Neural cell (in vitro differentiated cells): Measurements from ENCODE around the gene NHERF2.

Experiments
- EP300 ChIP-seq: fragments of 450-650 bp; conservative IDR thresholded peaks from 2 replicates; pipeline ENCODE4 v1.6.1; 2014; ENCODE audit warnings: antibody characterized with exemption, mild to moderate bottlenecking, moderate library complexity; ENCODE audit not compliant: poor library complexity, severe bottlenecking
- EZH2 ChIP-seq: fragments of 200-600, 300-800 bp; shearing (Covaris generic), sonication (generic); IDR thresholded peaks from 2 replicates; pipeline ENCODE4 v1.6.1; 2014; ENCODE audit warnings: antibody characterized with exemption, low read length, borderline replicate concordance, mild to moderate bottlenecking; ENCODE audit not compliant: insufficient read depth, poor library complexity, severe bottlenecking
- RAD21 ChIP-seq: fragments of 450-650 bp; conservative IDR thresholded peaks from 2 replicates; pipeline ENCODE4 v1.6.1; 2014; ENCODE audit warnings: antibody characterized with exemption, mild to moderate bottlenecking, moderate library complexity
- SMC3 ChIP-seq: fragments of 450-650 bp; conservative IDR thresholded peaks from 2 replicates; pipeline ENCODE4 v1.6.1; 2014; ENCODE audit warnings: antibody characterized with exemption, mild to moderate bottlenecking, moderate library complexity; ENCODE audit not compliant: poor library complexity
- TAF1 ChIP-seq: IDR thresholded peaks from 2 replicates; pipeline ENCODE4 v1.6.1; 2012; ENCODE audit warnings: low read depth
- TF ChIP-seq, protein P1 (sequence below): fragments of 450-650 bp; IDR thresholded peaks from 2 replicates; pipeline ENCODE4 v1.5.1; 2014; ENCODE audit warnings: antibody characterized with exemption, mild to moderate bottlenecking, moderate library complexity; ENCODE audit not compliant: poor library complexity, severe bottlenecking

DNA sequence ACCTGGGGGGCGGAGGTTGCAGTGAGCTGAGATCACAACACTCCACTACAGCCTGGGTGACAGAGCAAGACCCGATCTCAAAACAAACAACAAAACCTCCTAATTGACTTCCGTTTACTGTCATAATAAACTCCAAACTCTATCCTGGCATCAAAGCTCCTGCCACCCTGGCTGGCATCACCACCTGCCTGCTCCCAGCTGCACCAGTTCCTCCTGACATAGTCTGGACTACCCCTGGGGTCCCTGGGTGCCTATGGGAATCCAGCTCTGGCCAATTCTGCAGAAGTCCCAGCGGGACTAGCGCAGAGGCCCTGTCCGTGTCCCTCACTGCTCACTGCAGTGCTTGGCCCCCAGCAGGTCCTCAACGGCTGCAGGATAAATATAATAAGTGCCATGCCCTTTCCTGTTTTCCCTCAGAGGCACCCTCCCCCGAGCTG is 20.2 kb downstream of the NHERF2 start:
- TF ChIP-seq RAD21 (no peak), TAF1 (no peak), EZH2 (no peak), SMC3 (no peak), EP300 (no peak)
- TF ChIP-seq, protein P1, sequence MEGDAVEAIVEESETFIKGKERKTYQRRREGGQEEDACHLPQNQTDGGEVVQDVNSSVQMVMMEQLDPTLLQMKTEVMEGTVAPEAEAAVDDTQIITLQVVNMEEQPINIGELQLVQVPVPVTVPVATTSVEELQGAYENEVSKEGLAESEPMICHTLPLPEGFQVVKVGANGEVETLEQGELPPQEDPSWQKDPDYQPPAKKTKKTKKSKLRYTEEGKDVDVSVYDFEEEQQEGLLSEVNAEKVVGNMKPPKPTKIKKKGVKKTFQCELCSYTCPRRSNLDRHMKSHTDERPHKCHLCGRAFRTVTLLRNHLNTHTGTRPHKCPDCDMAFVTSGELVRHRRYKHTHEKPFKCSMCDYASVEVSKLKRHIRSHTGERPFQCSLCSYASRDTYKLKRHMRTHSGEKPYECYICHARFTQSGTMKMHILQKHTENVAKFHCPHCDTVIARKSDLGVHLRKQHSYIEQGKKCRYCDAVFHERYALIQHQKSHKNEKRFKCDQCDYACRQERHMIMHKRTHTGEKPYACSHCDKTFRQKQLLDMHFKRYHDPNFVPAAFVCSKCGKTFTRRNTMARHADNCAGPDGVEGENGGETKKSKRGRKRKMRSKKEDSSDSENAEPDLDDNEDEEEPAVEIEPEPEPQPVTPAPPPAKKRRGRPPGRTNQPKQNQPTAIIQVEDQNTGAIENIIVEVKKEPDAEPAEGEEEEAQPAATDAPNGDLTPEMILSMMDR, result no peak
